Spleen (tissue), 7 donors: ENCODE data around the gene ZNF580.

ENCODE experiments used
- CTCF ChIP-seq, 11 experiments: fragments of 200-600 bp in 7 of 11; fragments of 450-650 bp in 4 of 11; sonication (generic) in 4 of 11; IDR thresholded peaks in 8 of 11; conservative IDR thresholded peaks in 3 of 11; 1 replicate in 7 of 11; 2 replicates in 4 of 11; pipeline versions ENCODE4 v1.4.0 to v1.8.0; 2016 to 2021; ENCODE audit warnings: antibody characterized with exemption in 11 of 11, inconsistent platforms in 4 of 11, mild to moderate bottlenecking in 1 of 11
- POLR2A ChIP-seq, 3 donors: fragments of 450-650 bp; IDR thresholded peaks; one replicate each; pipeline ENCODE4 v1.5.1; 2017; ENCODE audit warnings: antibody characterized with exemption in 3 of 3, mild to moderate bottlenecking in 1 of 3
- donor health status: DM: no; HTN: no; CAD: no; lungs with moderate emphysema.
- donor health status: DM: no; HTN: no; CAD: no.
- donor health status: DM: no; HTN: no; CAD: no.

DNA sequence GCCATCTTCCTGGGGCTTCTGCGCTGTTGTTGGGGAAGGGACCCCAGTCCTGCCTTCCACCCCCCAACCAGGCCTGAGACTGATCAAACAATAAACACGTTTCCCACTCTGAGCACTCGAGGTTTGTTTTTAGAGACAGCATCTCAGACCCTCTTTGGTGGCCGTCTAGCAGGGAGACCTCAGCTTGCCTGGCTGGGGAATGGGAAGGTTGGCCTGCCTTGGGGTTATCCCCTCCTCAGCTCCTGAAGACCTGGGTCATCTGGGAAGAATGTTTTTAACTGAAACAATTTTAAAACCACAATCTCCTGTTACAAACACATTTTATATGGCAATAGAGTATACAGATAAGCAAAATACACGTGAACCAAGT is 4.7 kb downstream of the ZNF580 start:
- TF ChIP-seq CTCF (IDR thresholded peaks at IDR 0.05 in 8 of 11, conservative IDR thresholded peaks at IDR 0.05 in 3 of 11) (no peak), POLR2A (IDR thresholded peaks at IDR 0.05) (no peak)
